Lung (tissue), 12 donors: Measurements from ENCODE around the gene FER. TPM values are rescaled to one million over a fixed set of nuclear protein-coding genes. Genes with fewer than 3 reads are reported as not detected.
"Not testable (repeated sequence)": the region's sequence is repeated elsewhere in the genome, so short reads cannot be mapped to it uniquely, and the experiment has no call there.

Experiments used
- ATAC-seq: fragments of 200-7000 bp; cut with Tn5 transposase; one replicate; pipeline ENCODE4 v1.9.1; 2020; ENCODE audit warnings: moderate number of reproducible peaks; ENCODE audit not compliant: insufficient read depth, low FRiP score
- DNase-seq, 3 donors: peaks; one replicate each; pipeline ENCODE4 v3.0.0-alpha.2; 2013 to 2017
- H3K27ac ChIP-seq, 2 donors: one replicate each; pipeline ENCODE4 v1.5.1; 2013; ENCODE audit warnings: mild to moderate bottlenecking in 2 of 2, moderate library complexity in 2 of 2, control low read depth in 1 of 2, inconsistent platforms in 1 of 2, low read depth in 1 of 2, low read length in 1 of 2
- H3K27me3 ChIP-seq, 3 donors: one replicate each; pipeline ENCODE4 v1.5.1; 2013; ENCODE audit warnings: low read length in 2 of 3; ENCODE audit not compliant: control insufficient read depth in 3 of 3, insufficient read depth in 3 of 3
- H3K36me3 ChIP-seq, 4 donors: one replicate each; pipeline ENCODE4 v1.5.1; 2013; ENCODE audit warnings: low read length in 4 of 4, mild to moderate bottlenecking in 1 of 4, moderate library complexity in 1 of 4; ENCODE audit not compliant: control insufficient read depth in 4 of 4, insufficient read depth in 4 of 4
- H3K4me1 ChIP-seq, 5 donors: one replicate each; pipeline ENCODE4 v1.5.1; 2013; ENCODE audit warnings: low read length in 5 of 5, mild to moderate bottlenecking in 2 of 5, moderate library complexity in 1 of 5; ENCODE audit not compliant: control insufficient read depth in 5 of 5, insufficient read depth in 5 of 5
- H3K4me3 ChIP-seq: one replicate; pipeline ENCODE4 v1.5.1; 2013; ENCODE audit warnings: mild to moderate bottlenecking, control low read depth, moderate library complexity
- H3K9ac ChIP-seq, 2 donors: one replicate each; pipeline ENCODE4 v1.5.1; 2013; ENCODE audit warnings: low read length in 2 of 2, control low read depth in 1 of 2; ENCODE audit not compliant: insufficient read depth in 1 of 2
- H3K9me3 ChIP-seq, 4 donors: one replicate each; pipeline ENCODE4 v1.5.1; 2013; ENCODE audit warnings: low read length in 3 of 4, mild to moderate bottlenecking in 1 of 4, moderate library complexity in 1 of 4; ENCODE audit not compliant: control insufficient read depth in 4 of 4, insufficient read depth in 3 of 4
- CTCF ChIP-seq: IDR thresholded peaks from 2 replicates; pipeline ENCODE4 v1.5.1; 2012; ENCODE audit warnings: mild to moderate bottlenecking; ENCODE audit errors: control extremely low read depth, extremely low read depth
- whole genome bisulfite sequencing, 2 donors: extraction: QIAGEN DNeasy Blood & Tissue Kit; methylation state at CpG; one replicate each; pipeline ENCODE4 v1.1.7; 2013; 5-methylcytosine and 5-hydroxymethylcytosine counted together
- polyA plus RNA-seq, 2 donors: library from polyadenylated mRNA; stranded (reverse); fragments of 200-250 nt; gene quantifications; one replicate each; pipeline ENCODE4 v1.2.1, GENCODE V29; 2013
- total RNA-seq, 2 donors: library from RNA; depleted of rRNA in 1 of 2; stranded (reverse); fragments of >200 nt in 1 of 2; gene quantifications; one replicate each; pipeline ENCODE4 v1.2.1, GENCODE V29; 2014 to 2021
- donor health status: control.
- donor health status: control.
- donor health status: Bipolar disorder and iron deficiency.
- donor health status: healthy.
- donor health status: DM: yes; HTN: yes; CAD: no.

The FER gene
- total and polyA plus RNA-seq, 4 donors = 2.6 to 88.6 (median 12.2) TPM

- no peaks in the 10 kb centered on the region for H3K9me3 ChIP-seq
- no peak overlapping the region for H3K4me3 ChIP-seq
- H3K4me1 ChIP-seq = no peaks in the 10 kb centered on the region
- no peak overlapping the region for H3K9ac ChIP-seq
- 90 to 92% methylated on average over 2 of the region's 2 CpGs for WGBS, 2 donors
- H3K36me3 ChIP-seq = peaks cover 0 to 3% (median under 1%) of the 10 kb centered on the region in 4 donors
- no peak for DNase-seq
- ATAC-seq = no peak
- no peaks in the 10 kb centered on the region for H3K27me3 ChIP-seq
- no peak for TF ChIP-seq CTCF
- H3K27ac ChIP-seq = no peak overlapping the region
Measured at GRCh38 chr5:108836492-108836891, 88.8 kb downstream of the FER start.

GRCh38 chr5:108842260-108842941 is 94.7 kb downstream of the FER start:
- DNase-seq = not testable (repeated sequence)

GRCh38 chr5:108851129-108851528 is 103.4 kb downstream of the FER start:
- not testable (repeated sequence) for H3K36me3 ChIP-seq, DNase-seq, H3K4me3 ChIP-seq, H3K9me3 ChIP-seq, H3K9ac ChIP-seq, H3K27me3 ChIP-seq, ATAC-seq, H3K27ac ChIP-seq, H3K4me1 ChIP-seq
- WGBS, 2 donors = 94 to 95% methylated on average over 4 of the region's 4 CpGs

More at GRCh38 chr5:108842260-108842941, 94.7 kb downstream of the FER start:
- H3K9ac ChIP-seq, H3K36me3 ChIP-seq, ATAC-seq, H3K4me3 ChIP-seq, H3K9me3 ChIP-seq, H3K27me3 ChIP-seq, H3K27ac ChIP-seq, H3K4me1 ChIP-seq: not testable (repeated sequence)
- 88 to 94% methylated on average over 3 of the region's 3 CpGs for WGBS, 2 donors

- DNase-seq (no peak), ATAC-seq (no peak)
- Histone ChIP-seq H3K27ac (no peak overlapping the region), H3K4me3 (no peak overlapping the region), H3K4me1 (no peaks in the 10 kb centered on the region), H3K27me3 (no peaks in the 10 kb centered on the region), H3K9me3 (no peaks in the 10 kb centered on the region), H3K36me3 (peaks cover 0 to 2% (median under 1%) of the 10 kb centered on the region in 4 donors), H3K9ac (no peak overlapping the region)
- WGBS, 2 donors = 44 to 76% methylated on average over 1 of the region's 1 CpG
- TF ChIP-seq CTCF = no peak
Measured at GRCh38 chr5:108857905-108858304, 110.2 kb downstream of the FER start.
